Measurements from ENCODE around the gene NCEH1. TPM values are rescaled to one million over a fixed set of nuclear protein-coding genes. Genes with fewer than 3 reads are reported as not detected.

NCEH1 gene
- total and polyA plus RNA-seq, 2 of the 13 experiments (the other 11 are each of a cell fraction or from before 2014, with no cell fraction given), result 12.9 to 21.4 TPM

GRCh38 chr3:172601066-172601832 lies 109.6 kb downstream of the NCEH1 start (continued):
- TF ChIP-seq, protein P1, sequence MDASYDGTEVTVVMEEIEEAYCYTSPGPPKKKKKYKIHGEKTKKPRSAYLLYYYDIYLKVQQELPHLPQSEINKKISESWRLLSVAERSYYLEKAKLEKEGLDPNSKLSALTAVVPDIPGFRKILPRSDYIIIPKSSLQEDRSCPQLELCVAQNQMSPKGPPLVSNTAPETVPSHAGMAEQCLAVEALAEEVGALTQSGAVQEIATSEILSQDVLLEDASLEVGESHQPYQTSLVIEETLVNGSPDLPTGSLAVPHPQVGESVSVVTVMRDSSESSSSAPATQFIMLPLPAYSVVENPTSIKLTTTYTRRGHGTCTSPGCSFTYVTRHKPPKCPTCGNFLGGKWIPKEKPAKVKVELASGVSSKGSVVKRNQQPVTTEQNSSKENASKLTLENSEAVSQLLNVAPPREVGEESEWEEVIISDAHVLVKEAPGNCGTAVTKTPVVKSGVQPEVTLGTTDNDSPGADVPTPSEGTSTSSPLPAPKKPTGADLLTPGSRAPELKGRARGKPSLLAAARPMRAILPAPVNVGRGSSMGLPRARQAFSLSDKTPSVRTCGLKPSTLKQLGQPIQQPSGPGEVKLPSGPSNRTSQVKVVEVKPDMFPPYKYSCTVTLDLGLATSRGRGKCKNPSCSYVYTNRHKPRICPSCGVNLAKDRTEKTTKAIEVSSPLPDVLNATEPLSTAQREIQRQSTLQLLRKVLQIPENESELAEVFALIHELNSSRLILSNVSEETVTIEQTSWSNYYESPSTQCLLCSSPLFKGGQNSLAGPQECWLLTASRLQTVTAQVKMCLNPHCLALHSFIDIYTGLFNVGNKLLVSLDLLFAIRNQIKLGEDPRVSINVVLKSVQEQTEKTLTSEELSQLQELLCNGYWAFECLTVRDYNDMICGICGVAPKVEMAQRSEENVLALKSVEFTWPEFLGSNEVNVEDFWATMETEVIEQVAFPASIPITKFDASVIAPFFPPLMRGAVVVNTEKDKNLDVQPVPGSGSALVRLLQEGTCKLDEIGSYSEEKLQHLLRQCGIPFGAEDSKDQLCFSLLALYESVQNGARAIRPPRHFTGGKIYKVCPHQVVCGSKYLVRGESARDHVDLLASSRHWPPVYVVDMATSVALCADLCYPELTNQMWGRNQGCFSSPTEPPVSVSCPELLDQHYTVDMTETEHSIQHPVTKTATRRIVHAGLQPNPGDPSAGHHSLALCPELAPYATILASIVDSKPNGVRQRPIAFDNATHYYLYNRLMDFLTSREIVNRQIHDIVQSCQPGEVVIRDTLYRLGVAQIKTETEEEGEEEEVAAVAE (CRISPR knock-in tag; IDR thresholded peaks at IDR 0.05; ENCODE audit: borderline replicate concordance), result no peak
- TF ChIP-seq RCOR2 (CRISPR knock-in tag; IDR thresholded peaks at IDR 0.05) (no peak; the same call in 1 of the 2 replicates), NR2C2 (CRISPR knock-in tag; IDR thresholded peaks at IDR 0.05; ENCODE audit: borderline replicate concordance) (no peak), ARNT2 (CRISPR knock-in tag; IDR thresholded peaks at IDR 0.05; ENCODE audit: low read depth) (no peak), ADNP (CRISPR knock-in tag; IDR thresholded peaks at IDR 0.05) (no peak), FOXP1 (IDR thresholded peaks at IDR 0.05) (no peak), FOXP1 (CRISPR knock-in tag; IDR thresholded peaks at IDR 0.05) (peak; percentile 62), DNMT1 (CRISPR knock-in tag; IDR thresholded peaks at IDR 0.05) (no peak), CENPX (CRISPR knock-in tag; IDR thresholded peaks at IDR 0.05) (no peak), ZNF569 (CRISPR knock-in tag; IDR thresholded peaks at IDR 0.05; ENCODE audit: borderline replicate concordance) (no peak), KLF16 (CRISPR knock-in tag; IDR thresholded peaks at IDR 0.05) (no peak), ZBTB43 (CRISPR knock-in tag; conservative IDR thresholded peaks at IDR 0.05) (0 out of 2 replicates have a peak, but pooled peaks have one; percentile 45), BCL3 (CRISPR knock-in tag; IDR thresholded peaks at IDR 0.05) (no peak), ZNF776 (CRISPR knock-in tag; IDR thresholded peaks at IDR 0.05) (no peak), SP140L (CRISPR knock-in tag; IDR thresholded peaks at IDR 0.05; ENCODE audit: borderline replicate concordance) (no peak), HCFC1 (IDR thresholded peaks at IDR 0.05; ENCODE audit: low read depth, low read length) (no peak), ZSCAN20 (CRISPR knock-in tag; IDR thresholded peaks at IDR 0.05; ENCODE audit: borderline replicate concordance) (peak; percentile 99), POLR2G (IDR thresholded peaks at IDR 0.05; ENCODE audit: low read depth, low read length) (no peak; the same call in 1 of the 2 replicates), SMYD3 (CRISPR knock-in tag; IDR thresholded peaks at IDR 0.05) (no peak), ZNF205 (CRISPR knock-in tag; IDR thresholded peaks at IDR 0.05) (no peak)
- TF ChIP-seq, protein P2, sequence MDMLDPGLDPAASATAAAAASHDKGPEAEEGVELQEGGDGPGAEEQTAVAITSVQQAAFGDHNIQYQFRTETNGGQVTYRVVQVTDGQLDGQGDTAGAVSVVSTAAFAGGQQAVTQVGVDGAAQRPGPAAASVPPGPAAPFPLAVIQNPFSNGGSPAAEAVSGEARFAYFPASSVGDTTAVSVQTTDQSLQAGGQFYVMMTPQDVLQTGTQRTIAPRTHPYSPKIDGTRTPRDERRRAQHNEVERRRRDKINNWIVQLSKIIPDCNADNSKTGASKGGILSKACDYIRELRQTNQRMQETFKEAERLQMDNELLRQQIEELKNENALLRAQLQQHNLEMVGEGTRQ (IDR thresholded peaks at IDR 0.05; ENCODE audit: low read depth, low read length), result no peak
- TF ChIP-seq, protein P2 (CRISPR knock-in tag; IDR thresholded peaks at IDR 0.05; ENCODE audit: borderline replicate concordance), result no peak
